Nucleus accumbens (tissue), 56 donors: ENCODE data around the gene STEAP3.

Experiments
- DNase-seq, 56 donors: peaks; one replicate each; lab custom pipeline; 2025; lab: John Stamatoyannopoulos, UW

The STEAP3 gene

GRCh38 chr2:119197529-119198239, 25.9 kb upstream of the STEAP3 start:
- DNase-seq: no peak

GRCh38 chr2:119198240-119198840, 25.3 kb upstream of the STEAP3 start:
- DNase-seq: no peak

GRCh38 chr2:119201815-119202214, 21.8 kb upstream of the STEAP3 start:
- no peak for DNase-seq

- DNase-seq: no peak
Observed at GRCh38 chr2:119202610-119203310, 20.9 kb upstream of the STEAP3 start.

- DNase-seq: no peak
Observed at GRCh38 chr2:119204525-119204924, 19.1 kb upstream of the STEAP3 start.

- no peak for DNase-seq
Observed at GRCh38 chr2:119205001-119205706, 18.5 kb upstream of the STEAP3 start.

- DNase-seq: no peak
Observed at GRCh38 chr2:119206201-119206600, 17.4 kb upstream of the STEAP3 start.

- no peak for DNase-seq
Observed at GRCh38 chr2:119207447-119207846, 16.2 kb upstream of the STEAP3 start.

GRCh38 chr2:119208791-119209203, 14.8 kb upstream of the STEAP3 start:
- DNase-seq: no peak

GRCh38 chr2:119212139-119212800, 11.4 kb upstream of the STEAP3 start:
- peak in 2 of 56 donors; percentile 10 to 11 for DNase-seq

- no peak for DNase-seq
Observed at GRCh38 chr2:119214453-119215037, 9.1 kb upstream of the STEAP3 start.

- no peak for DNase-seq
Observed at GRCh38 chr2:119216994-119217393, 6.6 kb upstream of the STEAP3 start.

GRCh38 chr2:119218478-119219064, 5.1 kb upstream of the STEAP3 start:
- DNase-seq: peak in 2 of 56 donors; percentile 8

- no peak for DNase-seq
Observed at GRCh38 chr2:119219873-119220272, 3.8 kb upstream of the STEAP3 start.

- no peak for DNase-seq
Observed at GRCh38 chr2:119220720-119221301, 2.8 kb upstream of the STEAP3 start.

GRCh38 chr2:119221609-119222008, 2.0 kb upstream of the STEAP3 start:
- no peak for DNase-seq

- DNase-seq: no peak
Observed at GRCh38 chr2:119222213-119222612, 1.4 kb upstream of the STEAP3 start.

- no peak for DNase-seq
Observed at GRCh38 chr2:119222863-119223520, 642 bp upstream of the STEAP3 start.
